Kidney epithelial cell (primary cell): ENCODE data around the gene U2AF1L4. TPM values are rescaled to one million over a fixed set of nuclear protein-coding genes. Genes with fewer than 3 reads are reported as not detected.

Source experiments
- DNase-seq: peaks from one replicate; pipeline ENCODE4 v3.0.0-alpha.2; 2010; ENCODE audit warnings: low read depth
- H3K27me3 ChIP-seq: 2 replicates; pipeline ENCODE4 v1.6.0; 2011; ENCODE audit warnings: low read length; ENCODE audit not compliant: control insufficient read depth, insufficient read depth
- H3K36me3 ChIP-seq: 2 replicates; pipeline ENCODE4 v1.5.1; 2011; ENCODE audit warnings: low read length; ENCODE audit not compliant: control insufficient read depth, insufficient read depth
- H3K4me3 ChIP-seq: 2 replicates; pipeline ENCODE4 v1.5.1; 2011; ENCODE audit warnings: low read depth, mild to moderate bottlenecking, control low read depth, low read length
- CTCF ChIP-seq: IDR thresholded peaks from 2 replicates; pipeline ENCODE4 v1.5.1; 2011; ENCODE audit warnings: mild to moderate bottlenecking, moderate library complexity, low read length, control low read depth, inconsistent platforms; ENCODE audit not compliant: insufficient read depth, poor library complexity, severe bottlenecking
- total RNA-seq: library from RNA; depleted of rRNA; stranded (reverse); fragments of >200 nt; gene quantifications from 2 replicates; pipeline ENCODE4 v1.2.3, GENCODE V29; 2015

Gene U2AF1L4
- total RNA-seq, 1 donor from 2014 or later, result 15.5 TPM

- no peak for DNase-seq
- no peak for TF ChIP-seq CTCF
- no peaks in the 10 kb centered on the region for H3K27me3 ChIP-seq
- no peaks in the 10 kb centered on the region for H3K36me3 ChIP-seq
- no peak overlapping the region for H3K4me3 ChIP-seq
Observed at GRCh38 chr19:35755131-35755549, 9.9 kb upstream of the U2AF1L4 start.

DNA sequence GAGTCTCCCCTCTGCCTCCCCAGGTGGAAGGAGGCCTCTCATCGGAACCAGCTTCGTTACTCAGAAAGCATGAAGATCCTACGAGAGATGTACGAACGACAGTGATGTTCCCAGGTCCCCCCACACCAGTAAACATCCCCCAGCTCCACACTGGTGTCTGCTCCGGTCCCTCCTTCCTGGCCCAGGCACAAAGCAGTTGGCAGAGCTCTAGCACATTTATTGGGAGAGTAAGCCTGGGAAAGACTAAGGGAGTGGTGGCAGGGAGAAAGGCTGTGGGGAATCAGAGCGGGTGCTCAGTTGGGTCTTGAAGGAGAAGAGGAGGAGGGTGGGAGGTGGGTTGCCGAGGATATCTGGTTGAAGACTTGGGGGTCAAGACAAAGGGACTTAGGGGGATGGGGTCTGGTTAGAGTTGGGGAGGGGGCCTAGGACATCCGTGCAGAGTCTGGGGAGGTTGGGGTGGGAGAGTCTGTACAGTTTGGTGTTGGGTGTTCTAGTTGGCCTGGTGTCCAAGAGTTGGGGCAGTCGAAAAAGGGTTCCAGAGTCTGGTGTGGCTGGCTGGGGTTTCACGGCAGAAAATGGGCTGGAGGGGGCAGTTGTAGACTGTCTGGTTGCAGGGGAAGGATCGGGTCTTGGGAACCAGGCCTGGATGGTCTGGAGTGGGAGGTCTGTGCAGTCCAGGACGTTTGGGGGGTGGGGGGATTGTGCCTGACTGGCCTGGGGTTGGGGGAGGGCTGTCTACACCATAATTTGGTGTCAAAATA lies 9.3 kb upstream of the U2AF1L4 start:
- no peaks in the 10 kb centered on the region for H3K36me3 ChIP-seq
- DNase-seq, result no peak
- H3K27me3 ChIP-seq, result no peaks in the 10 kb centered on the region
- no peak for TF ChIP-seq CTCF
- no peak overlapping the region for H3K4me3 ChIP-seq

DNA sequence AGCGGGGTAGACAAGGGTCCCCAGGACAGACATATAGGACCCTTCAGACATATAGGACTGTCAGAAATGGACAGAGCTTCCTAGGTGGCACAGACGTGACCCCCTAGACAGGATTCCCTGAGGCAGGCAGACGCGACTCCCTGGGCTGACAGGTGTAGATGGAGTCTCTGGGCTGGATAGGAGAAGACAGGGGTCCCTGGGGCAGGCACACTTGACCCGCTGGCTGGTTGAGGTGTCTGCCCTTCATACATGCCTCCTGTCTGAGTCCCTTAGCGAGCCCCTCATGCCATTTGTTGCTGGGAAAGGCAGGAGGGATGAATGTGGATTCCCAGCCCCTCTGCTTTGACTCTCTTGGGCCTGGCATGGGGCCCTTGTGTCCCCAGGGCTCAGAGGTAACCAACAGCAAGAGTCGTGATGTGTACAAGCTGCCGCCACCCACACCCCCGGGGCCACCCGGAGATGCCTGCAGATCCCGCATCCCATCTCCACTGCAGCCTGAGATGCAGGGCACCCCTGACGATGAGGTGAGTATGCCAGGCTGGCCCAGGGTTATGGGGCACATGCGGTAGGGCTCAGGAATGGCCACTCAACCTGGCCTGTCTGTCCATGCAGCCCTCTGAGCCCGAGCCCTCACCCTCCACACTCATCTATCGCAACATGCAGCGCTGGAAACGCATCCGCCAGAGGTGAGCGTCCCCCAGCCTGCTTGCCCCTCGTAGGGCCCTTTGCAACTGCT lies 8.6 kb upstream of the U2AF1L4 start:
- TF ChIP-seq CTCF, result no peak
- no peak overlapping the region for H3K4me3 ChIP-seq
- DNase-seq, result no peak
- H3K27me3 ChIP-seq, result no peaks in the 10 kb centered on the region
- H3K36me3 ChIP-seq, result no peaks in the 10 kb centered on the region

GRCh38 chr19:35752746-35753350 lies 7.6 kb upstream of the U2AF1L4 start:
- no peak for TF ChIP-seq CTCF
- Histone ChIP-seq H3K4me3 (no peak overlapping the region), H3K36me3 (no peaks in the 10 kb centered on the region), H3K27me3 (no peaks in the 10 kb centered on the region)
- no peak for DNase-seq

DNA sequence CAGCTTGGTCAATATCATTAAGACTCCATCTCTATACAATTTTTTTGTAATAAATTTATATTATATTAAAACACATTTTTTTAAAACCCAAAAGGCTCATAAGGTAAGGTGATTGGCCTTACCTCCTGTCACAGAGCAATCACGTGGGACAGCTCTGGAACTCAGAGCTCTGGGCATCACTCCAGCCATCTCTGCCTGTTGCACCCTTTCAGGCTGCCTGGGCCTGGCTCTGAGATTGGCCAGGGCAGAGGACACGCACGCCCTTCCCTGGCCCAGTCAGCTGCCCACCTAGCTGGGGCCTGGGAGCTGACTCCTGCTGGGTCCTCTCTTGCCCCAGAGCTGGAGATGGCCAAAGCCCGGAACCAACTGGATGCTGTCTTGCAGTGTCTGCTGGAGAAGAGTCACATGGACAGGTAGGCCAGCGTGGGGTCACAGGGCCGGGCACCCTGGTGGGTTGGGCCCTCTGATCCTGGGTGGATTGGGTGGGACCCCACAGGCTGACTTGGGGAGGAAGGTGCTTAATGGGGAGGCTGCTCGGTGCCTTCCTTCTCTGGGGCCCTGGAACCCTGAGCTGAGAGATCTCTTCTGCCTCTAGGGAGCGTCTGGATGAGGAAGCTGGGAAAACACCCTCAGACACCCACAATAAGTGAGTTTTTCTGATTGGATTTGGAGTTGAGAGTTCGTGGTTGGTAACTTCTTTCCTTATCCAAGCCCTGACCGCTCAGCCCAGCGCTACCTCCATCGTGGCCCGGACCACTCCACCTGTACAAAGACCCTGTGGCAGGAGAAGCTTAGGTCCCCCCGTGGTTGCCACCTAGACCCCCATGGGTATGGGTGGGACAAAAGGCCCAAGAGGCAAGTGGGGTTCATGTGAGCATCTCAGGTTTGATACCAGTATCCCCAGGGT lies 6.9 kb upstream of the U2AF1L4 start:
- DNase-seq, result no peak
- no peaks in the 10 kb centered on the region for H3K27me3 ChIP-seq
- TF ChIP-seq CTCF, result no peak
- H3K36me3 ChIP-seq, result no peaks in the 10 kb centered on the region
- H3K4me3 ChIP-seq, result no peak overlapping the region
